Measurements from ENCODE around the gene ELMOD3.

DNA sequence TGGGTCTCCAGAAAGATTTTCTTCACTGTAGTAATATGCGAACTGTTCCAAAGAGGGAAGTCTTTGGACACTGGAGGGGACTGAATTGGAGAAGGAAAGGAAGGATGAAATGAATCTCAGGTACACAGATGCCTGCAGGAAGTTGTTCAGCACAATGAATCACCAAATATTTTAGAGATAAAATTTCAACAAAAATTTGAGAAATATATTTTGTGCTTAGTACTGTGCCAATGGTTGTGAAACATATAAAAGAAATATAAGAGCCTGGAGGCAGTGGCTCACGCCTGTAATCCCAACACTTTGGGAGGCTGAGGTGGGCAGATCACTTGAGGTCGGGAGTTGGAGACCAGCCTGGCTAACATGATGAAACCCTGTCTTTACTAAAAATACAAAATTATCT, 3.2 kb downstream of the ELMOD3 start:
- TF ChIP-seq EZH2phosphoT487 (IDR thresholded peaks at IDR 0.05; ENCODE audit: insufficient read depth, low read depth) = no peak
- no peak for TF ChIP-seq EZH2 (IDR thresholded peaks at IDR 0.05; ENCODE audit: insufficient read depth, poor library complexity, severe bottlenecking)

All from GM23248 (cell line).